Measurements from ENCODE around the gene OSBPL3.

DNA sequence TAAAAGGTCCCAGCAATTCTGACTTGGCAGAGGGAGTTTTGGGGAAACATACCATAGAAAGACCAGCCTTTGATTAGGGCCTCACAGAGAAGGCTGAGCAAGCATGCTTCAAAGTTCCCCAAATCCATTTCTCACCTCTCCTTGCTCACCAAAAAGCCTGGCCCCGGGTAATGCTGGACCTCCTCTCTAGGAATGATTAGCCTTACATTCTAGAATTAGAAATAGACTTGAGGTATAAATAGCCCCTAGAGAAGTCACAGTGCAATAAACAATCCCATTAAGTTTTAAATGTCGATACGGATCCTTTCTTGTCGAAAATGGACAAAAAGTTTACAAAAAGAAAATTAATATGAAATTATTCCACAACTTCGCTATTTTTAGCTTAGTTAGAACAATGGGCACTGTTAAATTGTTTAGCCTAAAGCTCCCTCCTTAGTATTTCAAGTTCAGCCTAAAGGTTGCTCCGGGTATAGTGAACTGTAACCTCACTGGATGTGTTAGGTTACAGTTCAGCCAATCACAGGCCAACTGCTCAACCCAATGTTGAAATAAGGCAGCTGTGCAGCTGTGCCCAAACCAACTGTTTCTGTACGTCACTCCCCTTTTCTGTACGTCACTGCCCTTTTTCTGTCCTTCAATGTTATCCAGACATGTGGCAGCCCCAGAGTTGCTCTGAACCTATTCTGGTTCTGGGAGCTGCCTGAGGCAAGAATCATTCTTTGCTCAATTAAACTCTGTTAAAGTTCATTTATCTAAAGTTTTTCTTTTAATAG is 214.8 kb downstream of the OSBPL3 start:
- no peak for TF ChIP-seq CHD2 (IDR thresholded peaks at IDR 0.05; ENCODE audit: low read length, partially characterized antibody)
- TF ChIP-seq, protein P1, sequence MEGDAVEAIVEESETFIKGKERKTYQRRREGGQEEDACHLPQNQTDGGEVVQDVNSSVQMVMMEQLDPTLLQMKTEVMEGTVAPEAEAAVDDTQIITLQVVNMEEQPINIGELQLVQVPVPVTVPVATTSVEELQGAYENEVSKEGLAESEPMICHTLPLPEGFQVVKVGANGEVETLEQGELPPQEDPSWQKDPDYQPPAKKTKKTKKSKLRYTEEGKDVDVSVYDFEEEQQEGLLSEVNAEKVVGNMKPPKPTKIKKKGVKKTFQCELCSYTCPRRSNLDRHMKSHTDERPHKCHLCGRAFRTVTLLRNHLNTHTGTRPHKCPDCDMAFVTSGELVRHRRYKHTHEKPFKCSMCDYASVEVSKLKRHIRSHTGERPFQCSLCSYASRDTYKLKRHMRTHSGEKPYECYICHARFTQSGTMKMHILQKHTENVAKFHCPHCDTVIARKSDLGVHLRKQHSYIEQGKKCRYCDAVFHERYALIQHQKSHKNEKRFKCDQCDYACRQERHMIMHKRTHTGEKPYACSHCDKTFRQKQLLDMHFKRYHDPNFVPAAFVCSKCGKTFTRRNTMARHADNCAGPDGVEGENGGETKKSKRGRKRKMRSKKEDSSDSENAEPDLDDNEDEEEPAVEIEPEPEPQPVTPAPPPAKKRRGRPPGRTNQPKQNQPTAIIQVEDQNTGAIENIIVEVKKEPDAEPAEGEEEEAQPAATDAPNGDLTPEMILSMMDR (IDR thresholded peaks at IDR 0.05) = no peak
- no peak; a peak in 1 of 4 replicates for TF ChIP-seq EP300 (IDR thresholded peaks at IDR 0.05; ENCODE audit: borderline replicate concordance in 1 of 2, low read depth in 1 of 2, low read length in 1 of 2)

Measured in SK-N-SH (cell line).